Measurements from ENCODE around the gene OXSM.

The OXSM gene

GRCh38 chr3:25843332-25843731 is 53.4 kb downstream of the OXSM start:
- no peak for TF ChIP-seq CTCF (IDR thresholded peaks at IDR 0.05; ENCODE audit: control insufficient read depth, insufficient read depth, low read depth, low read length, missing control alignments)
- no peak overlapping the region for H3K4me3 ChIP-seq (ENCODE audit: control insufficient read depth, low read depth, low read length)
- no peak for DNase-seq (ENCODE audit: low read depth)

Measured in AG09309 (cell line).